Liver (tissue), 9 donors: ENCODE results near the gene OSBP2. TPM values are rescaled to one million over a fixed set of nuclear protein-coding genes. Genes with fewer than 3 reads are reported as not detected.

Source experiments
- DNase-seq: peaks from one replicate; pipeline ENCODE4 v3.0.0-alpha.2; 2017; ENCODE audit warnings: low spot score
- H3K27ac ChIP-seq, 2 donors: one replicate each; pipeline ENCODE4 v1.7.0; 2013; ENCODE audit warnings: inconsistent platforms in 2 of 2, low read length in 2 of 2, control low read depth in 1 of 2, low read depth in 1 of 2, mild to moderate bottlenecking in 1 of 2
- H3K27me3 ChIP-seq, 4 donors: one replicate each; pipeline versions ENCODE4 v1.6.1 to v1.7.0; 2013; ENCODE audit warnings: low read length in 3 of 4, inconsistent platforms in 1 of 4, mild to moderate bottlenecking in 1 of 4, moderate library complexity in 1 of 4; ENCODE audit not compliant: control insufficient read depth in 4 of 4, insufficient read depth in 4 of 4
- H3K36me3 ChIP-seq, 4 donors: one replicate each; pipeline versions ENCODE4 v1.6.1 to v1.7.0; 2013; ENCODE audit warnings: low read length in 3 of 4, mild to moderate bottlenecking in 3 of 4, low read depth in 1 of 4, moderate library complexity in 1 of 4; ENCODE audit not compliant: control insufficient read depth in 4 of 4, insufficient read depth in 3 of 4
- H3K4me1 ChIP-seq, 4 donors: one replicate each; pipeline versions ENCODE4 v1.6.1 to v1.7.0; 2013; ENCODE audit warnings: low read length in 3 of 4, mild to moderate bottlenecking in 3 of 4, moderate library complexity in 1 of 4; ENCODE audit not compliant: control insufficient read depth in 4 of 4, insufficient read depth in 4 of 4
- H3K4me3 ChIP-seq, 3 donors: one replicate each; pipeline versions ENCODE4 v1.6.1 to v1.7.0; 2013; ENCODE audit warnings: low read length in 3 of 3, control low read depth in 1 of 3, low read depth in 1 of 3, mild to moderate bottlenecking in 1 of 3
- H3K9ac ChIP-seq, 2 donors: one replicate each; pipeline ENCODE4 v1.7.0; 2013; ENCODE audit warnings: low read length in 2 of 2, mild to moderate bottlenecking in 2 of 2, moderate library complexity in 2 of 2, control low read depth in 1 of 2, low read depth in 1 of 2
- H3K9me3 ChIP-seq, 4 donors: one replicate each; pipeline versions ENCODE4 v1.6.1 to v1.7.0; 2013; ENCODE audit warnings: low read length in 3 of 4; ENCODE audit not compliant: control insufficient read depth in 4 of 4
- ATF3 ChIP-seq: IDR thresholded peaks from 2 replicates; pipeline ENCODE4 v1.6.1; 2016; ENCODE audit warnings: antibody characterized with exemption
- CTCF ChIP-seq: fragments of 150-350 bp; IDR thresholded peaks from 2 replicates; pipeline ENCODE4 v1.5.1; 2017; ENCODE audit warnings: improper control_type of control experiment, low read depth, low read length; ENCODE audit not compliant: missing input control
- EGR1 ChIP-seq, 2 donors: IDR thresholded peaks; 2 replicates each; pipeline ENCODE4 v1.6.1; 2016 to 2018; ENCODE audit warnings: antibody characterized with exemption in 2 of 2, low read depth in 2 of 2
- FOXA1 ChIP-seq: IDR thresholded peaks from 2 replicates; pipeline ENCODE4 v1.6.1; 2016; ENCODE audit warnings: antibody characterized with exemption
- FOXA2 ChIP-seq: IDR thresholded peaks from 2 replicates; pipeline ENCODE4 v1.6.1; 2016; ENCODE audit warnings: antibody characterized with exemption
- GABPA ChIP-seq, 2 donors: IDR thresholded peaks in 1 of 2; conservative IDR thresholded peaks in 1 of 2; 2 replicates each; pipeline ENCODE4 v1.6.1; 2016; ENCODE audit warnings: antibody characterized with exemption in 2 of 2, mild to moderate bottlenecking in 1 of 2, moderate library complexity in 1 of 2
- HNF4A ChIP-seq, 2 donors: conservative IDR thresholded peaks; 2 replicates each; pipeline ENCODE4 v1.6.1; 2016; ENCODE audit warnings: antibody characterized with exemption in 2 of 2, mild to moderate bottlenecking in 2 of 2
- HNF4G ChIP-seq: IDR thresholded peaks from 2 replicates; pipeline ENCODE4 v1.6.1; 2016; ENCODE audit warnings: antibody characterized with exemption
- JUND ChIP-seq, 2 donors: IDR thresholded peaks; 2 replicates each; pipeline ENCODE4 v1.6.1; 2016; ENCODE audit warnings: antibody characterized with exemption in 2 of 2
- MAX ChIP-seq: IDR thresholded peaks from 2 replicates; pipeline ENCODE4 v1.6.1; 2016; ENCODE audit warnings: antibody characterized with exemption
- NR2F2 ChIP-seq: IDR thresholded peaks from 2 replicates; pipeline ENCODE4 v1.6.1; 2016; ENCODE audit warnings: antibody characterized with exemption
- RAD21 ChIP-seq, 2 donors: IDR thresholded peaks; 2 replicates each; pipeline ENCODE4 v1.6.1; 2016; ENCODE audit warnings: antibody characterized with exemption in 2 of 2, mild to moderate bottlenecking in 2 of 2
- REST ChIP-seq: IDR thresholded peaks from 2 replicates; pipeline ENCODE4 v1.6.1; 2016; ENCODE audit warnings: antibody characterized with exemption, mild to moderate bottlenecking
- RXRA ChIP-seq, 2 donors: IDR thresholded peaks; 2 replicates each; pipeline ENCODE4 v1.6.1; 2017 to 2018; ENCODE audit warnings: antibody characterized with exemption in 2 of 2, mild to moderate bottlenecking in 1 of 2
- SP1 ChIP-seq: IDR thresholded peaks from 2 replicates; pipeline ENCODE4 v1.6.1; 2018; ENCODE audit warnings: antibody characterized with exemption, mild to moderate bottlenecking
- TAF1 ChIP-seq: conservative IDR thresholded peaks from 2 replicates; pipeline ENCODE4 v1.6.1; 2016; ENCODE audit warnings: antibody characterized with exemption, mild to moderate bottlenecking
- YY1 ChIP-seq: IDR thresholded peaks from 2 replicates; pipeline ENCODE4 v1.6.1; 2016; ENCODE audit warnings: antibody characterized with exemption, mild to moderate bottlenecking
- ZBTB33 ChIP-seq: IDR thresholded peaks from 2 replicates; pipeline ENCODE4 v1.6.1; 2016; ENCODE audit warnings: antibody characterized with exemption
- WGBS: extraction: QIAGEN DNeasy Blood & Tissue Kit; methylation state at CpG from one replicate; pipeline ENCODE4 v1.1.7; 2013; 5-methylcytosine and 5-hydroxymethylcytosine counted together
- polyA plus RNA-seq, 2 donors: library from polyadenylated mRNA; stranded (reverse) in 1 of 2; unstranded in 1 of 2; fragments of 200-250 nt in 1 of 2; fragments of >200 nt in 1 of 2; fragmentation: Nextera tagmentation in 1 of 2; extraction: Ambion mirVana in 1 of 2; gene quantifications; one replicate each; pipeline versions ENCODE4 v1.2.1 to v1.2.3, GENCODE V29; 2013 to 2015
- total RNA-seq, 2 donors: library from RNA; depleted of rRNA; stranded (reverse); fragments of >200 nt; gene quantifications; one replicate each; pipeline ENCODE4 v1.2.3, GENCODE V29; 2014
- donor health status: healthy.
- donor health status: healthy.
- donor health status: healthy.
- donor health status: healthy.
- donor health status: healthy.

The OSBP2 gene
- total and polyA plus RNA-seq, 4 donors = 0.43 to 192 (median 0.86) TPM

- no peak for DNase-seq
- no peak overlapping the region for H3K9ac ChIP-seq
- no peaks in the 10 kb centered on the region for H3K27me3 ChIP-seq
- H3K4me3 ChIP-seq = no peak overlapping the region
- no peaks in the 10 kb centered on the region for H3K36me3 ChIP-seq
- H3K27ac ChIP-seq = no peak overlapping the region
- H3K4me1 ChIP-seq = no peaks in the 10 kb centered on the region
- H3K9me3 ChIP-seq = no peaks in the 10 kb centered on the region
- 52% methylated on average over 5 of the region's 5 CpGs for WGBS
- TF ChIP-seq NR2F2 (no peak), RXRA (IDR thresholded peaks at IDR 0.05) (no peak), HNF4G (no peak), FOXA2 (no peak), TAF1 (no peak), MAX (no peak), GABPA (IDR thresholded peaks at IDR 0.05 in 1 of 2, conservative IDR thresholded peaks at IDR 0.05 in 1 of 2) (no peak), SP1 (no peak), CTCF (no peak), REST (no peak), EGR1 (IDR thresholded peaks at IDR 0.05; ENCODE audit: low read depth in 2 of 2) (no peak), FOXA1 (no peak), YY1 (no peak), HNF4A (conservative IDR thresholded peaks at IDR 0.05) (no peak), RAD21 (IDR thresholded peaks at IDR 0.05) (no peak), ATF3 (no peak), ZBTB33 (no peak), JUND (IDR thresholded peaks at IDR 0.05) (no peak)
Observed at GRCh38 chr22:30782613-30783012, 87.9 kb downstream of the OSBP2 start.

GRCh38 chr22:30783021-30783420, 88.3 kb downstream of the OSBP2 start:
- WGBS = 92% methylated on average over 2 of the region's 2 CpGs

More at GRCh38 chr22:30783021-30783420, 88.3 kb downstream of the OSBP2 start:
- no peak for DNase-seq
- no peaks in the 10 kb centered on the region for H3K9me3 ChIP-seq
- TF ChIP-seq MAX (no peak), FOXA2 (no peak), EGR1 (IDR thresholded peaks at IDR 0.05; ENCODE audit: low read depth in 2 of 2) (no peak), RAD21 (IDR thresholded peaks at IDR 0.05) (no peak), TAF1 (no peak)
- no peak overlapping the region for H3K27ac ChIP-seq
- no peak overlapping the region for H3K4me3 ChIP-seq
- H3K36me3 ChIP-seq = no peaks in the 10 kb centered on the region
- no peaks in the 10 kb centered on the region for H3K4me1 ChIP-seq
- no peak overlapping the region for H3K9ac ChIP-seq
- H3K27me3 ChIP-seq = no peaks in the 10 kb centered on the region
